HG03196 (cell line): Measurements from ENCODE around the gene NAMPT.
A peak's percentile ranks its signal among the peaks of the same experiment; 100 is the strongest.

Experiments used
- ATAC-seq: cut with Tn5 transposase; IDR thresholded peaks from one replicate; pipeline ENCODE4 v1.9.1; 2021; ENCODE audit not compliant: unreplicated experiment

The NAMPT gene

GRCh38 chr7:106277976-106278375, 6.8 kb downstream of the NAMPT start:
- no peak for ATAC-seq

- no peak for ATAC-seq
Measured at GRCh38 chr7:106276513-106276912, 8.3 kb downstream of the NAMPT start.

DNA sequence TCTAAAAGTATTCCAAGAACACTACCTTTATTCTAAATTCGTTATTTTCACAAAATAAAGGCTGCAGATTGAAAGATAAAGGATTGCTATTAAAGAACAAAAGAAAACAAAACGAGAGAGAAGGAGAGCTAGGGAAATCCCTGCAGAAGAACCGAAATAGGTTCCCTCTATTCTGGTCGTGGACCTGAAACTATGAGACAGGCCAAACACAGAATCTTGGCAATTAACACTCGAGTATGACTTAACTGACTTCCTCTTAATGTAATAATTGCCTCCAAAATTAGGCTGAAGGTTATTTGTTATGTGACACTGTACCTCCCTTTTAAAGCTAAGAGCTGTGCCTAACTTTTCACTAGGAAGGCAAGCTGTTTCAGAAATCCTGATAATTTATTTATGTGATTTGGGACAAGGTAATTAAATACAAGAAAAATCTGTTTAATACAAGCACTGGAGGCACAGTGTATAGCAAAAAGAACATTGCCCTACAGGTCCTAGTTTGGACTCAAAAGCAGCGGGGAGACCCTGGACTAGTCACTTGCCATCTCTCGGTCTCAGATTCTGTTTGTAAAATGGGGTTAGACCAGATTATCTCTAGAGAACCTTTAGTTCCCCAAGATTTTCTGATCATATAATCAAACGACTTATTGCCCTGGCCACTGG, 11.6 kb downstream of the NAMPT start:
- no peak for ATAC-seq

DNA sequence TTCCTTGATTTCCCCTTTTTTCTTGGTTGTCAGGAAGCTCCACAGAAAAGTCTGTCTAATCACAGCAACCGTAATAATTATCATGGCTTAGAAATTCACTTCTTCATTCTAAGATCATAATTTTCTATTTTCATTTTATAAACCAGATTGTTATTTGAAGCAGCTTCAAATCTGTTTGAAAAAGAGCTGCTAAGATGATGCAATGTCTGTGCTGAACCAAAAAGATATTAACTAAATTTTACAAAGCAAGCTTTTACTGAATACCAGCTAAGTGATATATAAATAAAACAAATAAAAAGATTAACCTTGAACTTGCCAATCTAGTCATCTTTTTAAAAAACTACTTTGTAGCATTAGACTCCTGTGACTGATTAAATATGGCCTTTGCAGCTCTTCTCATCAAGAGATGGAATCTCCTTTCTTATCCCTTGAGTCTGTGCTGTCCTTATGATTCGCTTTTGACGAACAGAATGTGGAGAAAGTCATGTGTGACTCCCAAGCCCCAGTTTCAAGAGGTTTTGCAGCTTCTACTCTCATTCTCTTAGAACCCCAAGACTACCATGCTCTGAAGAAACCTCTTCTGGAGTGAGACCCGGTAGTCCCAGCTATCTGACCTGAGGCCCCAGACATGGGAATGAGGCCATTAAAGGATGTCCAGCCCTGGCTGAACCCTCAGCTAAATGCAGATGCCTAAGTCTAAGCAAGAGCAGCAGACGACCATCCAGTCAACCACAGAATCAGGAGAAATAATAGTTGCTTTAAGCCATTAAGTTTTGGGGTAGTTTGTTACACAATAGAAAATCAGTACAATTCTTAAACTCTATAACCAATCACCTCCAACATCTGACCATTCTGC, 14.4 kb downstream of the NAMPT start:
- ATAC-seq = no peak

GRCh38 chr7:106269254-106269961, 15.4 kb downstream of the NAMPT start:
- ATAC-seq = no peak

DNA sequence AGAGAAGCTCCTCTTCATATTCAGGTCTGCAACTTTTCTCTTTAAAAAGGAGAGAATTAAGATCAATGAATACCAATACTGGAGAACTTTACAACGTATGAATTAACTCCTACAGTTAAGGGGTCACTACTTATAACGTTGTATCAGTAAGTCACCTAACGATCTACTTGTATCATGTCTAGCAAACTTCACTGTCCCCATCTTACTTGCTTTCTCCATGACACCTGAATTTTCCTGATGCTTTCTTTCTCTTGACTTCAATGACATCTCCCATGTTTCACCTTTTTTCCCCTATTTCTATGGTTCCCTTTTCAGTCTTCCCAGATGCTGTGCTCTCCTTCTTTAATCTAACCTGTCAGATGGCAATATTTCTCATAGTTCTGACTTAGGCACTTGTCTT, 19.6 kb downstream of the NAMPT start:
- no peak for ATAC-seq

- ATAC-seq = no peak
Measured at GRCh38 chr7:106262221-106262881, 22.4 kb downstream of the NAMPT start.

DNA sequence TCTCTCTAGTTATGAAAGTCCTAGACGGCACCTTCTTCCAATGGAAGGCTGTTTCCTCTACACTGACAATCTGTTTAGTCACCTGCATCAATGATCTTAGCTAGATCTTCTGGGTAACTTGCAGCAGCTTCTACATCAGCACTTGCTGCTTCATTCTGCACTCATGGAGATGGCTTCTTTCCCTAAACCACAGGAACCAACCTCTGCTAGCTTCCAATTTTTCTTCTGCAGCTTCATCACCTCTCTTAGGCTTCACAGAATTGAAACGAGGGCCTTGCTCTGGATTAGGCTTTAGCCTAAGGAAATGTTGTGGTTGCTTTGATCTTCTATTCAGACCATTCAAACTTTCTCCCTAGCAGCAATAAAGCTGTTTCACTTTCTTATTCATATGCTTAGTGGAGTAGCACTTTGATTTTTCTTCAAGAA, 24.6 kb downstream of the NAMPT start:
- ATAC-seq = peak; percentile 64

- no peak for ATAC-seq
Measured at GRCh38 chr7:106258789-106259188, 26.0 kb downstream of the NAMPT start.

GRCh38 chr7:106257752-106258151, 27.0 kb downstream of the NAMPT start:
- ATAC-seq = no peak

- no peak for ATAC-seq
Measured at GRCh38 chr7:106256144-106256543, 28.6 kb downstream of the NAMPT start.

DNA sequence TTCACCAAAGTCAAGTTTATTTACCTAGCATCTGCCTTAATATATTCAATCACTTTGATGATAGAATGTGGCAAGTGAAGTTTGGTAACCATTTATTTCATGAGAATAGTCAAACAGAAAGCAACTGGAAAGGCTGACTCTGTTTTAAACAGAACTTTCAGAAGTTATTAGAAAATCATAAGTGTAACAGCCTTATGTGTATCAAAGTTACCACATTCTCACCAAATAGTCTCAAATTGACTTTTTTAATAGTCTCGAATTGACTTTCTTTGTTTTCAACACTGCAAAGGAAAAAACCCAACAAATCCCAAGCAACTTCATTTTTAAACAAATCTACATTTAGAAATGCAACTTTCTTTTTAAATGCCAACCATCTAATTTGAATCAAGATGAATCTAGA, 29.5 kb downstream of the NAMPT start:
- ATAC-seq = no peak

- no peak for ATAC-seq
Measured at GRCh38 chr7:106254525-106255116, 30.2 kb downstream of the NAMPT start.

GRCh38 chr7:106252568-106252967, 32.2 kb downstream of the NAMPT start:
- no peak for ATAC-seq

- no peak for ATAC-seq
Measured at GRCh38 chr7:106249488-106249887, 35.3 kb downstream of the NAMPT start.

DNA sequence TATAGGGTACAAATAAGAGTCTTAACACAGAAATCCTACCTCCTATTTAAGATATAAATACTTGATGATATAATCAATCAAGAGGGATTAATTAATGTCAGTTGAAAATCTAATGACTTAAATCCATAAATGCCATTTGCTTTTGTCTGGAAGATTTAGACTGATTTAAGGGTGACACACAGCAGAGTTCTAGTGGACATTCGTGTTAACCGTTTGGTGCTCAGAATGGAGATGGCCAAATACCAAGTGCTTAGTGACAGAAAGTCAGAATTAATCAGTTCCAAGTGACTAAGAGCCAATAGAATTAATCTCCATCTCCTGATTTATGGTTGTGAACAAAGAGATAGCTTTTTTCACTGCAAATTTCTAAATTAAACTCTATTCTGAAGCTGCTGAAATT, 36.2 kb downstream of the NAMPT start:
- no peak for ATAC-seq

GRCh38 chr7:106247841-106248240, 36.9 kb downstream of the NAMPT start:
- ATAC-seq = no peak

- ATAC-seq = no peak
Measured at GRCh38 chr7:106246902-106247711, 37.7 kb downstream of the NAMPT start.

- ATAC-seq = no peak
Measured at GRCh38 chr7:106243893-106244292, 40.9 kb downstream of the NAMPT start.

DNA sequence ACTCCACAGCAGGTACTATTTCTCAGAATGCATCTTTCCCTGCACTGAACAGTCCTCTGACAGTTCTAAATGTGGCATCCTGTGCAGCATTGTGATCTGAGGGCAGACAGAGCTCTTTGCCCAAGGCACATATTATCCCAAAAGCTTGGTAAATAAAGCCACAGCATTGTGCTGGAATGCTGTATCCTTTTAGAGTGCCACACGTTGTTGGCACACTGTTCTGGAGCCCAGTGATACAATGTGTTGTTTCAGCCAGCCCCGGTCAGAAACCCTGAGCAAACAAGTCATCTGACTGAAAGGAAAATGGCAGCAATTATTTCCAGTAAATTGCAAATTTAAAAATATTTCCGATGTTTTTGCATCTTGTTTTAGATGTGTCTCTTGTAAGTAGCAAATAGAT, 45.4 kb downstream of the NAMPT start:
- no peak for ATAC-seq
